Astrocyte of the cerebellum (primary cell): Measurements from ENCODE around the gene C2orf81.

ENCODE experiments used
- DNase-seq: peaks from one replicate; pipeline ENCODE4 v3.0.0-alpha.2; 2011; ENCODE audit warnings: low read depth
- H3K4me3 ChIP-seq: 2 replicates; pipeline ENCODE4 v1.5.1; 2011; ENCODE audit warnings: mild to moderate bottlenecking, low read depth, low read length, moderate library complexity
- in situ Hi-C: cut with HindIII; loops from 2 replicates; pipeline ENCODE4 v1.10.0; 2017; ENCODE audit warnings: low sequenced_read_pairs
- TF ChIP-seq, protein P1 (sequence below): IDR thresholded peaks from 2 replicates; pipeline ENCODE4 v1.5.1; 2012; ENCODE audit warnings: low read length, low read depth, moderate library complexity, mild to moderate bottlenecking; ENCODE audit errors: missing control alignments

C2orf81 gene

DNA sequence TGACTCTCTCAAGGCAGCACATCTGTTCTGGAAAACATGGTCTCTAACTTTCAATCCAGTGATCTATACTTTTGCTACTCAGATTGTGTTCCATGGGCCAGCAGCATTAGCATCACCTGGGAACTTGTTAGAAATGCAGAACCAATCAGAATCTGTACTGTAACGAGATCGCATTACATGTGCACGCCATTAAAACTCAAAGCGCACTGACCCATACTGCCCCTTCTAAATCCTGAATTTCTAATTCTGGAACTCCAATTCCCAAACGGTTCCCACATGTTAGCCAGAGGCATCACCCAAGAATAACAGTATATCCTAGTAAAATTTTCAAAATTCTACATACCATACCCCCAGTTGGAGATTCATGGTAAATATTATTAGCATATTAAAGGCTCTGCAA is 30.8 kb downstream of the C2orf81 start:
- in situ Hi-C loops = no loop called here
- H3K4me3 ChIP-seq = peak overlapping the region; percentile 67
- DNase-seq = no peak
- TF ChIP-seq, protein P1, sequence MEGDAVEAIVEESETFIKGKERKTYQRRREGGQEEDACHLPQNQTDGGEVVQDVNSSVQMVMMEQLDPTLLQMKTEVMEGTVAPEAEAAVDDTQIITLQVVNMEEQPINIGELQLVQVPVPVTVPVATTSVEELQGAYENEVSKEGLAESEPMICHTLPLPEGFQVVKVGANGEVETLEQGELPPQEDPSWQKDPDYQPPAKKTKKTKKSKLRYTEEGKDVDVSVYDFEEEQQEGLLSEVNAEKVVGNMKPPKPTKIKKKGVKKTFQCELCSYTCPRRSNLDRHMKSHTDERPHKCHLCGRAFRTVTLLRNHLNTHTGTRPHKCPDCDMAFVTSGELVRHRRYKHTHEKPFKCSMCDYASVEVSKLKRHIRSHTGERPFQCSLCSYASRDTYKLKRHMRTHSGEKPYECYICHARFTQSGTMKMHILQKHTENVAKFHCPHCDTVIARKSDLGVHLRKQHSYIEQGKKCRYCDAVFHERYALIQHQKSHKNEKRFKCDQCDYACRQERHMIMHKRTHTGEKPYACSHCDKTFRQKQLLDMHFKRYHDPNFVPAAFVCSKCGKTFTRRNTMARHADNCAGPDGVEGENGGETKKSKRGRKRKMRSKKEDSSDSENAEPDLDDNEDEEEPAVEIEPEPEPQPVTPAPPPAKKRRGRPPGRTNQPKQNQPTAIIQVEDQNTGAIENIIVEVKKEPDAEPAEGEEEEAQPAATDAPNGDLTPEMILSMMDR = no peak

DNA sequence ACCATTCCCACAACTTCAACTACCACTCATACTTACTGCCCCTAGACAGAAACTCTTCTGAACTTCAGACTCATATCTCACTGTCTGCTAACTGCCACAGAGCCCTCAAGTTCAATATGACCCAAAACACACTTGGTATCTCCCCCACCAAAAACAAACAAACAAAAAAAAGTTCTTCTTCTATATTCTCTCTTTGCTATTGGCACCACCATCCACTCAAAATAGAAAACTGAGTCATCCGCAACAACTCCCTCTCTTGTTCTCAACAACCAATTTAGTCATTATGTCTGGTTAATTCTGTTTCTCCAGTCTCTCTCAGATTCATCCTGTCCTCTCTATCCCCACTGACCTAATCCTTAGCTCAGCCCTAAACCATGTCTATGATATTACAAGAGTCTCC is 34.1 kb downstream of the C2orf81 start:
- no peak overlapping the region for H3K4me3 ChIP-seq
- no peak for DNase-seq
- in situ Hi-C loops = no loop called here
- TF ChIP-seq, protein P1 = no peak

DNA sequence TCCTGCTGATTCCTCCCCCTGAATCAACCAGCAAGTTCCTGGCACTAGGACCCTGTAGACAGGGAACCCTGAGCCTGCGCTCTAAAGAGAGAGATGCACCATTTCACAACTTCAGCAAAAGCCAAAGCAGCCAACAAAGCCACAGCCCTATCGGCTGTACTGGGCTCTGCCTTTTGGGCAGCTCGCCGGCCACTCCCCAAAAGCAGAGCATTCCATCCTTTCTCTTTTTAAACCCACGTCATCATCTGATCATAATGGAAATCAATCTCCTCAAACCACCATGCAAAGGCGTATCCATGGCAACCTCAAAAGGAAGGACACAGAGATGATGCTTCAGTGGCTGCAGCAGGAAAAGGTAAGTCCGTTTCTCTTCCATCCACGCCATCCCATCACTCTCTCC is 36.0 kb downstream of the C2orf81 start:
- TF ChIP-seq, protein P1 = no peak
- in situ Hi-C loops = no loop called here
- H3K4me3 ChIP-seq = no peak overlapping the region
- DNase-seq = no peak

DNA sequence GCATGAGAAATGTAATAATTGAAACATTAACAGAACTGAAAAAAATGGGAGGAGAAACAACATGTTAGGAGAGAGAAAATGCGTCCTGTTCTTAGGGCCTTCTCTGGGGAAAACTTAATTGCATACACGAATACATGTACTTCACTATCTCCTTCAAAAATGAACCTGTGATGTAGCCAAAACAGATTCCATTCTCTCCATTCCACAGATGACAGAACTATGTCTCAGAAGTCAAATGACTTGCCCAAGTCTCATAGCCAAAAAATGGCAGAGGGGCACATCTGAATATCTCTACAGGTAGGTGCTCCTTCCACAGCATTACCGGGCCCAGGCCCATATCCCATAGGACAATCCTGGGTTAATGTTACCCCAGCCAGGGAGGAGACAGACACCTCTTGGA is 37.4 kb downstream of the C2orf81 start:
- no peak for DNase-seq
- in situ Hi-C loops = no loop called here
- H3K4me3 ChIP-seq = no peak overlapping the region
- TF ChIP-seq, protein P1 = no peak

DNA sequence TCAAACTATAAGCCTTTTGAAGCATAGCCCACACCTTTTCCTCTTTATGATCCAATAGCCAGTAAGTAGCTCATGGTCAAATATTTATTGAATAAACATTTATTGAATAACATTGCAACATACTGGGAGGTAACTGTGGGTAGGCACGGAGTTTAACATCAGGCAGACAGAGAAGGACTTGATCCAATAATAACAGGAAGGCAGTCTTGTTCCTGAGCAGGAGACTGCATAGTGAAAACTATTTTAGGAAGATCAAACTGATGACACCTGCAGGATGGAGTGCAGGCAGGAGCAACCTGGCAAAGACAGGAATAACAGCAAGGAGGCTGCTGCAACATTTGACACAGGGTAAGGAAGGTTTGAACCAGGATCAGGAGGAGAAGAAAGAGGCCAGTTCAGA is 38.2 kb downstream of the C2orf81 start:
- peak; percentile 23 for DNase-seq
- no peak overlapping the region for H3K4me3 ChIP-seq
- TF ChIP-seq, protein P1 = no peak
- in situ Hi-C loops = no loop called here

DNA sequence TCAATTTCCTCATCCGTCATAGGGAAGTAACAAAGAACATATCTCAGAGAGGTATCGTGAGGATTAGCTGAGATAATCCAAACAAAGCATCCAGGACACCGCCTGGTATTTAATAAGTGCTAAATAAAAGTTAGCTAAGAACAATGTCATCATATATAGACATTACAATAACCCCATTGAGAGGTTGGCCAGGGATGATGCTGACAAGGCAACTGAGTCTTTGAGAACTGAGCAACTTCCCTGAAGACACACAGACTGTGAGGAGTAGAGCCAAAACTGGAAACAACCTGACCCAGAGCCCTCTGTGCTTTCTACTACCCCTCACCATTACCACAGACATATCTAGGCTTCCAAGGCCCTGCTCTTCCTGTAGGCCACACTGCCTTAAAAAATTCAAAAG is 39.7 kb downstream of the C2orf81 start:
- in situ Hi-C loops = no loop called here
- TF ChIP-seq, protein P1 = no peak
- H3K4me3 ChIP-seq = no peak overlapping the region
- DNase-seq = no peak
